GM18519 (cell line): Measurements from ENCODE around the gene PSAPL1.

ENCODE experiments used
- ATAC-seq: cut with Tn5 transposase; IDR thresholded peaks from one replicate; pipeline ENCODE4 v1.9.1; 2021; ENCODE audit warnings: mild to moderate bottlenecking, moderate library complexity; ENCODE audit not compliant: unreplicated experiment, low FRiP score

The PSAPL1 gene

DNA sequence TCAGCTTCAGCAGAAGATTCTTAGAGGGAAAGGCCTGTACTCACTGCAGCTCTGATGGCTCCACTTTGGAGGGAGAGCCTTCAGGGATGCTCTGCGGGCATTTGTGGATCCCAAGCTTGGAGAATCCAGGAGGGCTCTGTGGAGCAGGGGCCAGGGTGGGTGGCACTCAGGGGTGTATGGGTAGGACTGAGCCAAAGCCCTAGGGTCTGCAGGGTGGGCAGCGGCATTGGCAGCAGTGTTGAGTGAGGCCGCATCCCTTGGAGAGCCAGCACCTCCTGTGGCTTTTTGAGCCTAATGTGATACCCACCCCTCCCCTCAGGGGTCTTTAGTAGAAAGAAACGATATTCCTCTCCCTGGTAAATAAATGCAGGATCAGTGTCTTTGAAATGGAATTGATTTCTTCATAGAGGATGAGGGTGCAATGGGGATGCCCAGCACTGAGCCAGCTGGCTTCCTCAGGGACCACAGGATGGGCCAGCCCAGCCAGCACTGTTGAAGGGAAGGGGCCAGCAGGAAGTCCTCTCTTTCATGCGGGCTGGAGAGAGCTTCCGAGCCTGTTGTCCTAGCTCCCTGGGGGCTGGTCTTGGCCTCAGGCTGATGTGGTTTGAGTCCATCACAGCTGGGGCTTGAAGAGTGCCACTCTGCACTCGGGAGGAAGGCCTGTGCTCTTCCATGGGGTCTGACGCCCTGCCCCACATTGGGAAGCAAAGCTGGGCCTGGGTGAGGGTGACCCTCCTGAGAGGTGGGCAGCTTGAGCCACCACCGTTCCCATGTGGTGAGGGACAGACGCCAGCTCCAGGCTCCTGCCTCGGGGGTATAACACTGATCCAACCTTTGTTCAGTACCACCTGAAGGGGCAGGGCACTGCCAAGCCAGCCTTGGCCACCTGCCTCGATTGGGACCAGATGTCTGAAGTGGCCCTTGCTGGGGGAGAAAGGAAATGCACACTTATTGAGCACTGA lies 49.5 kb downstream of the PSAPL1 start:
- no peak for ATAC-seq

GRCh38 chr4:7384003-7384928 lies 50.5 kb downstream of the PSAPL1 start:
- ATAC-seq = no peak

DNA sequence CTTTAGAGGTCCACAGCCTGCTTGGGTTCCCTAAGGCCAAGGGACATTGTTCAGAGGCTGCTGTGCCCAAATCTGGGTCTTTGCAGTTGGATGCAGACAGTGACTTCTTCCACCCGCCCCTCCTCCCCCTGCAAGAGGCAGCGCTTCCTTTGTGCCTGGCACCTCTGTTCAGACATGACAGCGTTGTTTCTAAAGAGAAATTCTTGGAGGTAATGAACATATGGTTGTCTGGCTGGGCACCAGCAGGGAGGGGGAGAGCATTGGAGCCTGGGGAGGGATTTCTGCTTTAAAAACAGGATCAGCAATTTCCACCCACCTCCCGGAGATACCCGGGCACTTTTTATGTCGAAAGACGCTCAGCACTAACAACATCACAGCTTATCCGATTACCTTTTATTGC lies 51.5 kb downstream of the PSAPL1 start:
- ATAC-seq = no peak

DNA sequence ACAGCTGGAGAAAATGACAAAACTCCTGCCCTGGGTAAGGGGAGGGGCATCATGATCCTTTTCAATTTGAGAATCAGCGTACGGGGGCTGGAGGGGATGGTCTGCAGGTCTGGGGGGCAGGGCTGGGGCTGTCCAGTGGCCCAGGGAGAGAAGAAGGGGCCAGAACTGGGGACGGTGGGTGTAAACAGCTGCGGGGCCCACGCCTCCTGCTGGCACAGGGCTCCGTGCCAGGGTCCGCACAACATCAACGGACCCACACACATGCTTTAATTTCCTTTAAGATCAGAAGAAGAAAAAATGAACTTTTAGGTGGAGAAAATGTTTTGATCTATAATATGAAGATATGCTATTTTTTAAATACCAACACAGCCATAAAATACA lies 52.1 kb downstream of the PSAPL1 start:
- ATAC-seq = no peak

GRCh38 chr4:7381890-7382633 lies 52.7 kb downstream of the PSAPL1 start:
- ATAC-seq = no peak

- no peak for ATAC-seq
Measured at GRCh38 chr4:7381221-7381889, 53.4 kb downstream of the PSAPL1 start.
